Measurements from ENCODE around the gene TRAM2. TPM values are rescaled to one million over a fixed set of nuclear protein-coding genes. Genes with fewer than 3 reads are reported as not detected.
"Not testable (repeated sequence)": the region's sequence is repeated elsewhere in the genome, so short reads cannot be mapped to it uniquely, and the experiment has no call there.

The TRAM2 gene
- total RNA-seq, 2 donors from 2014 or later: 40.0 to 41.8 TPM

DNA sequence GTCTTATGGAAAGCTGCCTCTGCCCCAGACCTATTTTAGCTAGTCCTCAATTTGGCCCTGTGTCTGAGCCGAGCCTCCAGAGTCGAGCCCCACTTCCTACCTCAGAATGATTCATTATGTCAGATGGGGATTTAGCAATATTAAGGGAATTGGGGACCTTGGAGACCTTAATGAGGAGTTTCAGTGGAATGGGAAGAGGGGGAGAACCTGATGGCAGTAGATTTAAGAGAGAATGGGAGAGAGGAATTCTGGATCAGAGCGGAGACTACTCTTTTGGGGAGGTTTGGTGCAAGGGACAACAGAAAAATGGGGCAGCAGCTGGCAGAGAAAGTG is 93.2 kb downstream of the TRAM2 start:
- no peak for ATAC-seq (ENCODE audit: insufficient number of reproducible peaks, low FRiP score, low read depth)
- H3K27me3 ChIP-seq (replicated peaks; ENCODE audit: insufficient read depth): no peaks in the 10 kb centered on the region
- H3K4me3 ChIP-seq: no peak overlapping the region
- no peaks in the 10 kb centered on the region for H3K9me3 ChIP-seq
- no peak for TF ChIP-seq CTCF (IDR thresholded peaks at IDR 0.05)
- no peak for DNase-seq (ENCODE audit: low spot score)
- no peaks in the 10 kb centered on the region for H3K4me1 ChIP-seq (ENCODE audit: control insufficient read depth in 1 of 2, low read depth in 2 of 2)
- no peaks in the 10 kb centered on the region for H3K36me3 ChIP-seq
- H3K27ac ChIP-seq: no peak overlapping the region

DNA sequence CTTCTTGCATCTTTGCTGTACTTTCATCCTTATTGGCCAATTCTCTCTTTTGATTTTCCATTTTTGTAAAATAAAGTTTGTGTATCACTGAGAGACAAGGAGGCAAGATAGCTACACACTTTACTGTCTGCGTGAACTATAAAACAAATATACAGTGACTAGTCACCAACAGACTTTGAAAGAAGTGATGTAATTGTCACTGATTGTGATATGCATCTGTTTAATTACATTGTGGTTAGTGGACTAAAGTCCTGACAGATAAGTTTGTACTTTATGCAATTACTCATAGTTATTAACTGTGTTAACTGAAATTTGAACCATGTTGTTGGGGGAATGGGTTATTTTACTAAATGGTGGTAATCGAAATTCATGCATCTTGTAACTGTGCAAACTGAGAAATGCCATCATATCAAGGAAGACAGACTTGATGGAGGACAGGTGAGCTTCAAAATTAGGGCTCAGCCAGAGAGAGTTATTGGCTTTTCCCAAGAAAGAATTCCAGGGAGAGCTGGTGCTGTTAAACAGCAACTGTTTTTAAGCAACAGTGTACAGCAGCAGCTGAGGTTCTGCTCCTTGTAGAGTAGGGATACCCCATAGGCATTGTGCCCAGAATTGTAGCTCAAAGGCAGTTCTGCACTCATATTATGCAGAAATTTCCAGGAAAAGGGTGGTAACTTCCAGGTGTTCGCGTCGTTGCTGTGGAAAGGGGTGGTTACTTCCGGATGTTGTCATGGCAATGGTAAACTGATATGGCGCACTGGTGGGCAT is 93.8 kb downstream of the TRAM2 start:
- Histone ChIP-seq H3K36me3 (no peaks in the 10 kb centered on the region), H3K27ac (no peak overlapping the region), H3K4me3 (no peak overlapping the region), H3K27me3 (replicated peaks; ENCODE audit: insufficient read depth) (no peaks in the 10 kb centered on the region), H3K9me3 (no peaks in the 10 kb centered on the region), H3K4me1 (ENCODE audit: control insufficient read depth in 1 of 2, low read depth in 2 of 2) (no peaks in the 10 kb centered on the region)
- DNase-seq (ENCODE audit: low spot score) (no peak), ATAC-seq (ENCODE audit: insufficient number of reproducible peaks, low FRiP score, low read depth) (no peak)
- no peak for TF ChIP-seq CTCF (IDR thresholded peaks at IDR 0.05)

- H3K4me1 ChIP-seq (ENCODE audit: control insufficient read depth in 1 of 2, low read depth in 2 of 2): no peaks in the 10 kb centered on the region
- DNase-seq (ENCODE audit: low spot score) (no peak), ATAC-seq (ENCODE audit: insufficient number of reproducible peaks, low FRiP score, low read depth) (no peak)
- TF ChIP-seq CTCF (IDR thresholded peaks at IDR 0.05): no peak
- H3K27ac ChIP-seq: no peak overlapping the region
- H3K27me3 ChIP-seq (replicated peaks; ENCODE audit: insufficient read depth): no peaks in the 10 kb centered on the region
- H3K4me3 ChIP-seq: no peak overlapping the region
- H3K9me3 ChIP-seq: no peaks in the 10 kb centered on the region
- no peaks in the 10 kb centered on the region for H3K36me3 ChIP-seq
These were observed 101.6 kb downstream of the TRAM2 start for GRCh38 chr6:52475307-52475706.

- TF ChIP-seq CTCF (IDR thresholded peaks at IDR 0.05): no peak
- DNase-seq (ENCODE audit: low spot score) (no peak), ATAC-seq (ENCODE audit: insufficient number of reproducible peaks, low FRiP score, low read depth) (no peak)
- Histone ChIP-seq H3K4me3 (no peak overlapping the region), H3K27ac (no peak overlapping the region), H3K36me3 (no peaks in the 10 kb centered on the region), H3K4me1 (ENCODE audit: control insufficient read depth in 1 of 2, low read depth in 2 of 2) (no peaks in the 10 kb centered on the region), H3K9me3 (no peaks in the 10 kb centered on the region), H3K27me3 (replicated peaks; ENCODE audit: insufficient read depth) (no peaks in the 10 kb centered on the region)
These were observed 102.7 kb downstream of the TRAM2 start for GRCh38 chr6:52474173-52474572.

- H3K4me1 ChIP-seq (ENCODE audit: control insufficient read depth in 1 of 2, low read depth in 2 of 2); H3K36me3 ChIP-seq; DNase-seq (ENCODE audit: low spot score); ATAC-seq (ENCODE audit: insufficient number of reproducible peaks, low FRiP score, low read depth); H3K9me3 ChIP-seq; H3K27me3 ChIP-seq (replicated peaks; ENCODE audit: insufficient read depth); H3K4me3 ChIP-seq; H3K27ac ChIP-seq: not testable (repeated sequence)
These were observed 115.7 kb downstream of the TRAM2 start for GRCh38 chr6:52461194-52461593.

DNA sequence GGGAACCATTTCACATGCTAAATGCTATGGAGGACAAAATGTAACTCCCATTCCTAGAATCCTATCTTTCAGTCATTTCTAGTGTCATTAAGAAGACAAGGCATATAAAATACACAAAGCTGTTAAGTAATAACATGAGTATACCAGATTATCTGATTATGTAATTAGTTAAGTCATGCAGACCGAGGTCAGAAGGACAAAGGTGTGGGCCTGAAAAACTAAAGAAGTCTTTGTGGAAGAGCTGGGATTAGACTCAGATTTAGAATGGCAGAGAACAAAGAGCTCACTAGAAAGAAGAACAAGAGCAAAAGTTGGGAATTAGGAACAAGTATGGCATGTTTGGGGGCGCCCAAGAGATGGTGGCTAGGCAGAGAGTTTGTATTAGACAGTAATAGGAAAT is 119.8 kb downstream of the TRAM2 start:
- Histone ChIP-seq H3K36me3 (no peaks in the 10 kb centered on the region), H3K27ac (no peak overlapping the region), H3K9me3 (no peaks in the 10 kb centered on the region), H3K4me3 (no peak overlapping the region), H3K4me1 (ENCODE audit: control insufficient read depth in 1 of 2, low read depth in 2 of 2) (no peaks in the 10 kb centered on the region), H3K27me3 (replicated peaks; ENCODE audit: insufficient read depth) (no peaks in the 10 kb centered on the region)
- no peak for DNase-seq (ENCODE audit: low spot score)
- TF ChIP-seq CTCF (IDR thresholded peaks at IDR 0.05): no peak
- ATAC-seq (ENCODE audit: insufficient number of reproducible peaks, low FRiP score, low read depth): no peak
